NCI-H1105 treated with DMSO at 0.1 percent for 48 hours (cell line): Measurements from ENCODE around the gene FHIT.

Experiments used
- DNase-seq: peaks from one replicate; lab custom pipeline; 2025; lab: John Stamatoyannopoulos, UW

FHIT gene

GRCh38 chr3:60835796-60836195, 415.5 kb downstream of the FHIT start:
- no peak for DNase-seq

DNA sequence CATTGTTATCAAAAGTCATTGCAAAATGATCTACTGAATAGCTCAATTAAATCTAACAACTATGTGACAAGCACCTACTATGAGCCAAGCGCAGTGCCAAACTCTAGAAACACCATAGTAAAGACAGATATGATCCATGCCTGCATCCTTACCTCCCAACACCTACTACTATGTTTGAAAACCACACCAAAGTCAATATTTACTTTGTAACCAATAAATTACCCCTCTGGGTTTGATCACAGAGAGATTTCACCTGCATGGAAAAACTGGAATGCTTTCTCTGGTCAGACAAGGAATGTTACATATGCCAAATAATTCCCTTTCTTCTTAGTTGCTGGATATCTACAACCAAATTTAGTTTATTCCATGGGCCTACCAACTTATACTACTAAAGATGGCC, 422.2 kb downstream of the FHIT start:
- DNase-seq, result no peak

DNA sequence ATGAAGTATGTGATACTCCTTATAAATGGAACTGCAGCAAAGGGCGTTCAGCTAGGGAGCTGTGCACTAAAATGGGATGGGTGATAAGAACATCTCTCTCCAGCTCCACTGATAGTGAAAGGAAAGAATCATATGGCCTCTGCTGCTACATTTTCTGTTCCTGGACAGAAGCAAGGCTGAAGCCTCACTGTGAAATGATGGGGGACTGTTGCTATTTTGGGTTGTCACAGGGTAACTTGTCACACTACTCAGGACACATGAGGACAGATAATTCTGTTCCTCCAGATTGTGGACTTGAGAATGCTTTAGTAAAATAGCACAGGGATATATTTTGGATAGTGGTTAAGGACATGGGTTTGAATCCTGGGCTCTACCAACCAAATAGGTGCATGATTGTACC, 423.6 kb downstream of the FHIT start:
- DNase-seq, result no peak

GRCh38 chr3:60826511-60826910, 424.7 kb downstream of the FHIT start:
- no peak for DNase-seq

DNA sequence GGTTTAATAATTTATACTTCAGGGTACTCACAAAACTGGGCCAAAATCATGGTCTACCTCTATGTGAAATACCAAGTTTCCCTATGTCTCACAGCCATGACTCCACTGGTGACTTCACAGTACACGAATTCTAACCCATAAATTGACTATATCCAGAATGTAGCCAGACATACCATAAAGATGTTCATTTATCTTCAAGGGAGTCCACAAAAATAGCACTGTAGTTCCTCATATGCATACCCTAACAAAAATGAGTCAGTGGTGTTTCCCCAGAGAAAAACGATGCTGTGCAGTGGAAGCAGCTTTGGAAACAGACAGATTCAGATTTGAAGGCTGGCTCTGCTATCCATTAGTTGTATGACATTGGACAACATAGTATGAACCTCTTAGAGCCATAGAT, 438.8 kb downstream of the FHIT start:
- no peak for DNase-seq

- DNase-seq, result no peak
These were observed 440.4 kb downstream of the FHIT start for GRCh38 chr3:60810881-60811280.

- no peak for DNase-seq
These were observed 441.2 kb downstream of the FHIT start for GRCh38 chr3:60809857-60810610.

DNA sequence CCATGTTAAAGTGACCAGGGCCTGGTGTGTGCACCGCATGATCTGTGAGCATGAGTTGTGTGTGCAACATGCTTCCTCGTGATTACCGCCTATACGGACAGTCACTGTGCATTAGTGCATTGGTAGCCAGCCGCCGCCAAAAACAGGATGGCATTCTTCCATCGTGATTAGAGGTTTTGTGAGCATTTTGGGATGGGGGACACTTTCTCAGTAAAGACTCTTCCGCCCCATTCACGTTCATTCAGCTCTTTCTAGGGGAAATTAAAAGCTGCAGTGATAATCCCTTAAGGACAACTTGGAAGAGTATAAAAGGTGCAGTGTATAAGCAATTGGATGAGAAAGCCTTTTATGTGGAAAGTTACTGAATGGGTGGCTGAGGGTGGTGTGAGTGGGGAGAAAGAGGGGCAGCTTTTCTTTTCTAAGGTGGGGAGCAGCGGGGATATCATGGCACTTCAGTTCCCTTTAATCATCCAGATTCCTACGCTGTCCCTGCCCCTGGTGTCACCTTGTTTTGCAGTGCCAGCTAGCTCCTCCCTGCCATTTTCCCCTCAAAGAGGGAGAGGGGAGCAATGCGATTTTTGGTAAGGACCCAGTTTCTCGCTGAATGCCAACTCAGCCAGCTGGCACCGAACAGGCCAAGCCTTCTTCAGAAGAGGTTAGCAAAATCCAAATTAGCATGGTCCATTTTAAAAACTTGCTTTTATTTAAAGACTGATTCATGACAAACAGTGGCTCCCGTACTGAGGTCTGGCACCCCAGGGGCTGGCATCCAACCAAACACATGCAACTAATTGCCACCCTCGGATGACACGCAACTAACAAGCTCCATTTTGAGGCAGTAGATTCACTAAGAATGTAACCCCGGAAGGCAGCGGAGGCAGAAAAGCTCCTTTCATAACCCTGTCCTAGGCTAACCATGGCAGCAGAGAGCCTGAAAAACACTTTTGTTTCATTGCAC, 447.8 kb downstream of the FHIT start:
- DNase-seq, result no peak

GRCh38 chr3:60801307-60801706, 449.9 kb downstream of the FHIT start:
- no peak for DNase-seq

GRCh38 chr3:60798456-60798855, 452.8 kb downstream of the FHIT start:
- no peak for DNase-seq

DNA sequence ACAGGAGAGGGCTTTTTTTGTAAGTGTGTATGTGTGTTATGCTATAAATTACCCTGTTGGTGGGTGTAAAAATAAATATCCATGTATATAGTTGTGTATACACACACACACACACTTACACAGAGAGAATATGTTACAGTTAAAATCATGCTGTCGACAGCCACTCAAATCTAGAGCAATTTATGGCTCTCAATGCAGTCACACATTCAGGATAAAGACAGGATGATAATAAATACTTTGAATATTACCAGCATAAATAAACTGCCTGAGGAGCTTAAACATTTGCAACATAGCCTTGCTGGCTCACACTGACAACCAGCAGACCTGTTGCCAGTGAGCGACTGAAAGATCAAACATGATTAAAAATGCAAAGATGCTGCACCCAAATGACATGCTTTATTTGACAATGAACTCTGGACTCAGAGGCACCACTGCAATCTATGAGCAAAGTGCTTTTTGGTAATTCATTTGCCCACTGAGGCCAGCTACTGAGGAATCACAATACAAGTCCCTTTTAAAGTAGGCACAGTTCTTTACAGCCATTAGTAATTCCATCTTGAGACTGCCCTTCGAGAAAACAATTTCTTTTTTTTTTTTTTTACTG, 458.9 kb downstream of the FHIT start:
- DNase-seq, result peak; percentile 24

DNA sequence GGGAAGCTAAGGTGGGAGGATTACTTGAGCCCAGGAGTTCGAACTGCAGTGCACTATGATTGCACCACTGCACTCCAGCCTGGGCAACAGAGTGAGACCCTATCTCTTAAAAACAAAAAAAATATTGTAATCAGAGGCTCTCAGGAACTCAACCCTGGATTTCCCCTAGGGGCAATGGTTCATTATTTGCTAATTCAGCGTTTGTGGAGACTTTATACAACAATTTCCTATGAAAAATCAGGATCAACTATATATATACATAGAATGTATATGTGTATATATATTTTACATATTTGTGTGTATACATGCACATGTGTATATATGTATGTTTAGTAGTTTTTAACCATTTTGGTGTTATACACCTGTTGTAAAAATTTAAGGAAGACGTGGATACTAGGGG, 463.1 kb downstream of the FHIT start:
- no peak for DNase-seq

DNA sequence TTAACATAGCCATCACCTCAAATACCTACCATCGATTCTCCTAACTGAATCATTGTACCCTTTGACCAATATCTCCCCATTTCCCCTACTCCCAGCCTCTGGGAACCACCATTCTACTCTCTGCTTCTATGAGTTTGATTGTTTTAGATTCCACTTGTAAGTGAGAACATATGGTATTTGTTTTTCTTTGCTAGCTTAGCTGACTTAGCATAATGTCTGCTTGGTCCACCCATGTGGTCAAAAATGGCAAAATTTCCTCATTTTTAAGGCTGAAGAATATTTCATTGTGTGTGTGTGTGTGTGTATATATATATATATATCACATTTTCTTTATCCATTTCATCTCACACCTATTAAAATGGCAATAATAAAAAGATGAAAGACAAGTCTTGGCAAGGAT, 469.3 kb downstream of the FHIT start:
- no peak for DNase-seq

GRCh38 chr3:60779637-60780036, 471.6 kb downstream of the FHIT start:
- DNase-seq, result no peak

- DNase-seq, result no peak
These were observed 475.3 kb downstream of the FHIT start for GRCh38 chr3:60775985-60776384.

GRCh38 chr3:60774617-60775016, 476.6 kb downstream of the FHIT start:
- DNase-seq, result no peak

- no peak for DNase-seq
These were observed 478.7 kb downstream of the FHIT start for GRCh38 chr3:60772584-60772983.

DNA sequence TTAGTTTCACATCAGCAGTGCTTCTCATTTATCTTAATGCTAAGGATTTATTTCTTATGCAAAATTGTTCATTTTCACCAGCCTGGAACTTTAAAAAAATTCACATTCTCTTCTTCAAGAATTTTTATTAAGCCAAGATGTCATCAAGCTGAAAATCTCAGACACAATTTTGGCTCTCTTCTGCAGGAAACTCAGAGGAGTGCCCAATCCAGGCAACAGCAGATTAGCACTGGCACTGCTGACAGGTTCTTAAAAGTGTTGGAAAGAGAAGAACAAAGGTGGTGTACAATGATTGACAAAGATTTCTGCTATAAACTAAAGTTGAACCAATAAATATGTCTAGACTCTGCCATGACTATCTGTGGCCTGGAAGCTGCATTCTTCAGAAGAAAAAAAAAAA, 479.5 kb downstream of the FHIT start:
- DNase-seq, result no peak

GRCh38 chr3:60770532-60770931, 480.7 kb downstream of the FHIT start:
- no peak for DNase-seq

DNA sequence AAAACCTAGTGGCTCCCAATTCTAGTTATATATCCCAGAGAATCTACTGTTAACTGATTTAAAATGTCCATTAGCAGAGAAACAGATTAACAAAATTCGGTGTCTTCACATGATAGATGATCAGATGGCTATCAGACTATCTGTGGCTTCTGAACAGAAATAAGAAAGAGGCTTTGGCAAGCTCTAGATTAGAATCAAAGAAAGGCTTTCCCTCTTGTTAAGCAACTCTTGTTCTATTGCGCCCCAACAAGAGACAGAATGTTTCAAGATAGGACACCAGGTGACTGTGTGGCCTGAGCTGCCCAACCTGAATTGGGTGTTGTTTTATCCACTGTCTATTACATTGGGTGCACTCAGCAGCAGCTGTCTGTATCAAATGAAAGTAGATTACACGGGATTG, 483.7 kb downstream of the FHIT start:
- no peak for DNase-seq

DNA sequence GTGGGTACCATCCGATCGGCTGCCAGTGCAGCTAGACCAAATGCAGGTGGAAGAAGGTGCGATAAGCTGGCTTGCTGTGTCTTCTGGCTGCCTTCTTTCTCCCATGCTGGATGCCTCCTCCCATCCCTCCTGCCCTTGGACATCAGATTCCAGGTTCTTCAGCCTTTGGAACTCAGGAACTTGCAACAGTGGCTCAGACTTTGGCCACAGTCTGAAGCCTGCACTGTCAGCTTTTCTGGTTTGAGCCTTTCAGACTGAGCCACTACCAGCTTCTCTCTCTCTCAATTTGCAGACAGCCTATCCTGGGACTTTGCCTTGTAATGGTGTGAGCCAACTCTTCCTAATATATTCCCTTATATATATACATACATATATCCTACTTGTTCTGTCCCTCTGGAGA, 485.5 kb downstream of the FHIT start:
- no peak for DNase-seq

DNA sequence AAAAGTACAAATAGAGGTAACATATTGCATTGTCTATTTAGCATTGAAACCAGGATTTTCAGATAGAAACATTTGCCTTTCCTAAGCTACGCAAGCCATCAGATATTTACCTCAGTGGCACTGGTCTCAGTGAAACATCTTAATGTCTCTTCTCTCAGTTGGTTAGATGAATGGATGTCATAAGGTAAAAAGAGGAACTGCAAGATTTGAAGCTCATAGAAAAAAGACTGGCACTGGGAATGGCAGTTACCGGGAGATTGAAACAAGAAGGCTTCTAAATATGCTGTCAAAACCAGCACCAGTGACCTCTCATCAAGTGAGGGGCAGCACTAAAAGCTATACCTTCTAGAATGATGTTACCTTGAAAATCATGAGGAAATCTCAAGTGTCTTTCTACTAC, 486.4 kb downstream of the FHIT start:
- DNase-seq, result no peak

GRCh38 chr3:60760145-60760544, 491.1 kb downstream of the FHIT start:
- DNase-seq, result no peak
